ENCODE results near the gene D2HGDH. TPM values are rescaled to one million over a fixed set of nuclear protein-coding genes. Genes with fewer than 3 reads are reported as not detected.

D2HGDH gene
- total and polyA plus RNA-seq, 10 of the 15 experiments (the other 5 are each of a cell fraction or from before 2014, with no cell fraction given): 0.52 to 32.1 (median 11.0) TPM

- H3K27me3 ChIP-seq (replicated peaks in 1 of 2; ENCODE audit: control insufficient read depth in 2 of 2, insufficient read depth in 2 of 2, low read length in 1 of 2): no peaks in the 10 kb centered on the region
- no peaks in the 10 kb centered on the region for H4K20me1 ChIP-seq (ENCODE audit: control insufficient read depth, insufficient read depth)
- peaks cover 3% of the 10 kb centered on the region; the same call in 1 of the 3 replicates for H3K9me3 ChIP-seq (replicated peaks; ENCODE audit: control insufficient read depth, insufficient read depth, low read length)
- ATAC-seq (no peak), FAIRE-seq (peak; percentile 65), DNase-seq (ENCODE audit: low read depth, low spot score) (peak; percentile 51)
- intact Hi-C loops (cut with micrococcal nuclease; ENCODE audit: unreplicated experiment): loop anchor here (1.0 kb wide), 2 partner anchors 14 to 180 kb away; no protein-coding TSS in a partner anchor
- RAD21 ChIA-PET (ENCODE audit: unreplicated experiment): interaction anchor here (1.0 to 2.9 kb wide), 4 partner anchors 13 to 168 kb away, joined by 3 to 18 read pairs (median 6); partner anchors contain the start of gene DTYMK
- SMC1A ChIA-PET (ENCODE audit: uncharacterized antibody, unreplicated experiment): interaction anchor here (1.4 to 1.6 kb wide), 2 partner anchors 21 to 176 kb away, joined by 3 to 4 read pairs; no protein-coding TSS in a partner anchor
- in situ Hi-C loops (cut with MboI): loop anchor here (5.0 kb wide), 1 partner anchor 176 kb away; no protein-coding TSS in a partner anchor
- CTCF ChIA-PET: interaction anchor here (0.7 to 3.5 kb wide), 4 partner anchors 13 to 891 kb away, joined by 3 to 18 read pairs (median 7); no protein-coding TSS in a partner anchor
- peaks cover 5% of the 10 kb centered on the region in 2 experiments; a peak in 3 of 4 replicates for H3K36me3 ChIP-seq (ENCODE audit: control insufficient read depth in 2 of 2, insufficient read depth in 2 of 2, low read length in 1 of 2)
- 0 out of 2 replicates have a peak, but pooled peaks cover 6% of the 10 kb centered on the region for H3K4me1 ChIP-seq (ENCODE audit: control insufficient read depth, insufficient read depth, low read length)
- peak overlapping the region; percentile 79 for H3K4me2 ChIP-seq (ENCODE audit: control insufficient read depth, insufficient read depth)
- H3K79me2 ChIP-seq (ENCODE audit: control insufficient read depth, insufficient read depth, low read length): peaks cover 14% of the 10 kb centered on the region
- no TSS peak for BruUV-seq (replicated peaks)
- H3K9ac ChIP-seq (ENCODE audit: control insufficient read depth, insufficient read depth, low read length): peak overlapping the region; percentile 79
- peak overlapping the region; percentile 89 for H3K27ac ChIP-seq (ENCODE audit: control insufficient read depth, insufficient read depth)
- WGBS (ENCODE audit: insufficient coverage, insufficient replicate concordance, low lambda C conversion rate, missing lambda C conversion rate): 1% methylated on average over 17 of the region's 17 CpGs
- peak overlapping the region; percentile 69 for H3K4me3 ChIP-seq
- POLR2A ChIA-PET: interaction anchor here (1.4 to 2.6 kb wide), 3 partner anchors 33 to 157 kb away, joined by 3 to 19 read pairs (median 5); partner anchors contain the start of genes D2HGDH and PDCD1
- no peak overlapping the region; the same call in 1 of the 2 replicates for H2AFZ ChIP-seq (ENCODE audit: control insufficient read depth, low read depth, low read length)
- TF ChIP-seq NFYB (IDR thresholded peaks at IDR 0.05; ENCODE audit: insufficient read depth, low read depth, low read length) (no peak), CHD4 (IDR thresholded peaks at IDR 0.05) (no peak), HDGF (IDR thresholded peaks at IDR 0.05) (peak; percentile 49; the same call in 1 of the 2 replicates), ZBTB11 (CRISPR knock-in tag; IDR thresholded peaks at IDR 0.05) (no peak), USF1 (IDR thresholded peaks at IDR 0.05; ENCODE audit: borderline replicate concordance, extremely low read length, insufficient read depth, low read depth, low read length) (peak; percentile 34), POLR2AphosphoS5 (IDR thresholded peaks at IDR 0.05; ENCODE audit: low read length) (0 out of 2 replicates have a peak, but pooled peaks have one; percentile 3), EED (IDR thresholded peaks at IDR 0.05; ENCODE audit: low read depth) (0 out of 2 replicates have a peak, but pooled peaks have one; percentile 19), CTCF (IDR thresholded peaks at IDR 0.05 in 2 of 3, conservative IDR thresholded peaks at IDR 0.05 in 1 of 3; ENCODE audit: control insufficient read depth in 2 of 3, extremely low read depth in 1 of 3, insufficient read depth in 1 of 3, low read depth in 3 of 3, low read length in 3 of 3) (peak; percentile 33 to 59 (median 57); a peak in 4 of 6 replicates), NKRF (conservative IDR thresholded peaks at IDR 0.05) (no peak), BHLHE40 (IDR thresholded peaks at IDR 0.05; ENCODE audit: borderline replicate concordance in 1 of 2, low read depth in 2 of 2, low read length in 1 of 2) (peak; percentile 97 to 99), MLLT1 (IDR thresholded peaks at IDR 0.05) (0 out of 2 replicates have a peak, but pooled peaks have one; percentile 27), NBN (IDR thresholded peaks at IDR 0.05) (0 out of 2 replicates have a peak, but pooled peaks have one; percentile 57), MTA2 (IDR thresholded peaks at IDR 0.05; ENCODE audit: low read depth) (no peak)
Observed at GRCh38 chr2:241701149-241701398, 33.4 kb upstream of the D2HGDH start.
